Islet precursor cell (in vitro differentiated cells): ENCODE results near the gene ABLIM2.

Source experiments
- DNase-seq: peaks from one replicate; pipeline ENCODE4 v3.0.0-alpha.2; 2018

Gene ABLIM2

DNA sequence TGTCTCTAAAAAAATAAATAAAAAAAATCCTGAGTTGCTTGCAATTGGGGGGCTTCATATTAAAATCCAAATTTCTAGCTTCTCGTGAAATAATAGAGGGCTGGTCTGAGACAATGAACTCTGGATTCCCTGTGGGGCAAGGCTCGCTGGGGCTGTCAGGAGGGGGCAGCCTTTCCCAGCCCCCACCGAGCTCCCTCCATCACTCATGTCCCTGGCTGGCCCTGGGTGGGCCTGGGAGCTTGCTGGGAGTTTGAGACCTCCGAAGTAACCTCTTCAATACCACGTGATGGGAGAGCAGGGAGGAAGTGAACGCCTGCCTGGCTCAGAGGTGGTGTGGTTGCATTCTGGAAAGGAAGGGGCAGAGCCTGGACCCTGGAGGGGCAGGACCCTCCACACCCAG is 164.9 kb downstream of the ABLIM2 start:
- no peak for DNase-seq

DNA sequence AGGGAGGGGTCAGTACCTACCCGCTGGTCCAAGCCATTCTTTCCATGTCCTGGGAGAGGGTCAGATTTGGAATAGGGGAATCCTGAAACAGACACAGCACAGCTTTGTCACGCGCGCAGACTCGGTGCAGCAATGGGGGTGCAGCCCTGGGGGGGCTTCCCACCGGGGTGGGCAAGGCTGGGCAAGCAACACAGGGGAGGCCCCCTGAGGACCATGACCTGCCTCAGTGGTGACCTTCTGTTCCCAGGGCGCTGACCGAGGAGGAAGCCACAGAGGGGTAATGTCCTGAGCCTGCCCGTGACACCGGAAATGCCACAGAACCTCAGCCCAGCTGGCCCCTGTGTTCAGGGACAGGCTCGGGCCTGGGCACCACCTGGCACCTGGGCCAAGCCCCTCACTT is 165.8 kb downstream of the ABLIM2 start:
- no peak for DNase-seq

DNA sequence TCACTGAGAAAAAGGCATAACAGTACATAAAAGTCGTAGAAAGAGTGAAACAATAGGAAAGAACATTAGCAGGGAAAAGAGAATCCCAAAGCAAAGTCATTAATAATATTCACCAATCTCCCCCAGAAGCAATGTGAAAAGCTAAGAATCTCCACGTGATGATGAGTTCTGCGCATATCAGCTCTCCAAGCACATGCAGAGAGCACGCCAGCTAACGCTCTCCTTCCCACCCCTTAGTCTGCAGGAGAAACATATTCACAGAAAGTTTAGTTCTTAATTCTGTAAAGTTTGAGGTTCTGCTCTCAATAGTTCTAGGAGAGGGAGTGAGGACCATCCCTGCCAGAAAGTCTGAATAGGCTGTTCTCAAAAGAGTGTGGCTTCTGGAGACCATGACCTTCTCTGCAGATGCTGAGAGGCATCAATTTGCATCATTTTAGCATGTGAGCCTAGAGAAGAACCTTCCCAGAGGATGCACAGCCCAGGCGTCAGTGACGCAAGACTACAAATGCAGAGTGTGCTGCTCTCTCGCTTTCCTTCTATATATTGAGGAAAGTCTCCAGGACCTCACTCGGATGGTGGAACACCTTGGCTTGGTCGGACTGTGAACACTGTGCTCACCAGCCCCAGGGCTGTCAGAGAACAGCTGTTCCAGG is 167.7 kb downstream of the ABLIM2 start:
- no peak for DNase-seq

DNA sequence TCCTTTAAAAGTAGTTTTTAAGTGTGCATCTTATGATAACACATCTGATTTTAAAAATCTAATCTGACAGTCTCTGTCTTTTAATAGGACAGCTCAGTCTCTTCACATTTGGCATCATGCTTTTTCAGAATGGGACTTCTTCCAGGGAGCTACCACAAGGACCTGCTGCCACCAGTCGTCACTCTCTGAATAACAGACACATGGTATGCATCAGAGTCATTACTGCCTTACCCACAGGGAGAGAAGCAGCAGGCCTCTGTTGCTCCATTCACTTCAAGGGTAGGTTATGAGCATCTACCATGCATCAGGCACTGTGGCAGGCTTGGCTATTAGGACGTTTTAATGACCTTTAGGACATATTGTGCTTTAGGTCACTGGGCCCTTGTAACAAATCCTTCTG is 169.0 kb downstream of the ABLIM2 start:
- DNase-seq: no peak

DNA sequence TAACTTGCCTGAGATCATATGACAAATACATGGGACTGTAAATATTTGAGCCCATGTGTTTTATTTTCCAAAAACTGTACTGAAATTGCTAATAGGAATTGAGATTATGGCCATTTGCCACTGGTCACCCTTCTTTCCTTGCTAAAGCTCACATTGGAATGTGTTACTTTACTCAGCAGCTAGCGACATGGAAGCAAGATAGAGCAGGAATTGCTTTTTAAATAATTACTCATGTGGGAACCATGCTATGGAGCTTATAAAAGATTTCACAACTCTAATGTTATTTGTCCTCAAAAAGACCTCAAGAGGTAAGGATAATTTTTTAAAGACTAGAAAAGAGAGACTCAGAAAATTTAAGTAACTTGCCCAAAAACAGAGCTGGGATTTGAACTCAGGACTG is 170.2 kb downstream of the ABLIM2 start:
- DNase-seq: no peak

DNA sequence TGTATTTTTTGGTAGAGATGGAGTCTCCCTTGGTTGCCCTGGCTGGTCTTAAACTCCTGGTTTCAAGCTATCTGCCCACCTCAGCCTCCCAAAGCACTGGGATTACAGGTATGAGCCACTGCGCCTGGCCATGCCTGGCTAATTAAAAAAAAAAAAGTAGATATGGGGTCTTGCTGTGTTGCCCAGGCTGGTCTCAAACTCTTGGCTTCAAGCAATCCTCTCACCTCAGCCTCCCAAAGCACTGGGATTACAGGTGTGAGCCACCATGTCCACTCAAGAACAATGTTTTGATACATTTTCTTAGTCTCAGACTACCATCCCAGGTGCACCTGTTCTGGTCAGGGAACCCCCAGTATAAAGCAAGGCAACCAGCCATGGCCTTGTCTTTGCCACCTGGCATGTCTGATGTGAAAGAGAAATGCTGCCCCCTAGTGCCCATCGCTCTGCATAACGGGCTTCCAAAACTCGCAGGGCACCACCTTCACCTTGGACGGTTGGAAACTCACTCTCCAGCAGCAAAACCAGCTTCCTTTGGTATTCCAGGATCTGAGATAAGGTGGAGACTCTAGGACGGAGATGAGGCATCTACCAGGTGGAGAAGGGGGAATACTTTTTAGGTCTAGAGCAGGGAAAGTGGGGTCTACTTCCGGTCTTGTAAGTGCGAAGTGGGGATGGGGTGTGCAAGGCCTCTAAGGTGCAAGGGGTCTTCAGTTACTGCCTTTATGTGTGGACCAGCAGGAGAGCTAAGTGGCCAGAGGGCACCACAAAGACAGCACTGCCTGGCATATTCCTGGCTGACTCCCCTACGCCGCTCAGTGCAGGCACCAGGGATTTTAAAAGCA is 171.2 kb downstream of the ABLIM2 start:
- peak; percentile 87 for DNase-seq

DNA sequence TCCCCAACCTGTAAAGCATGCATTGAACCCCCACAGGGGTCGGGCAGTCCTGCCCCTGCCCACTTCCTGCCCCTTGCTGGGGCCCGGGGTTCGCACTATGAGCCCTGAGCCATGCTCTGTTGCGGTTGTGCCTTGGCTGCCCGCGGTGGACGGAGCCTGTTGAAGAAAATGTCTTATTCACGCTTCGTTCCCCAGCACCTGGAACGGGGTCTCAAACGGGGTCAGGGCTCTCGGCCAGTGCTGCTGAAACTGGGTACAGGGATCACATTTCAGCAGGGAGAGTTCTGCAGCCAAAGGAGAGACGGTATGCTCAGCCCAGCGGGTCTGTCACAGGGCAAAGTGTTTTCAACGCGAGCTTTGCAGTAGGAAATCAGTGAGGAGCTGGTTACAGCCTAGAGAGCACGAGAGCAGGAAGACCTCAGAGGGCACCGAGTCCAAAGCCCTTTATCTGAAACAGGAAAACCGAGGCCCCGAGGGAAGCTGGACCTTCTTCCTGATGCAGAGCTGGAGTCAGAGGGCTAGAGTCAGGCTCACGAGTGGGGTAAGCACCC is 172.6 kb downstream of the ABLIM2 start:
- no peak for DNase-seq

DNA sequence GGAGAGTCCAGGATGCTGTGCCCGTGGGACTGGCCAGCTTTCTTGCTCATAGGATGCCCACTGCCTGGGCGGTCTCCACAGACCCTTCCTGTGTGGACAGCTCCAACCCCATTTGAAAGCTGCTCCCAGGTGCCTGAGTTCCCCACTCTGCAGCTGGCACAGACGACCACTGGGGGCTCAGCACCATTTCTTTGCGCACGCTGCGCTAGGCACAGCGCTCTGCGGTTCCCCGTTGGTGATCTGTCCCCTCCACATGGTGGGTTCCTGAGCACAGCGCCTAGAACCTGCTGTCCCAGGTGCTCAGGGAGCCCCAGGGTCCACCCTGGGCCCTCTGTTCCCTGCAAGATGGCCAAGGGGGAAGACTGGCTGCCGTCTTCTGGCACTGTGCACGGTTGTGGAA is 173.5 kb downstream of the ABLIM2 start:
- DNase-seq: no peak

DNA sequence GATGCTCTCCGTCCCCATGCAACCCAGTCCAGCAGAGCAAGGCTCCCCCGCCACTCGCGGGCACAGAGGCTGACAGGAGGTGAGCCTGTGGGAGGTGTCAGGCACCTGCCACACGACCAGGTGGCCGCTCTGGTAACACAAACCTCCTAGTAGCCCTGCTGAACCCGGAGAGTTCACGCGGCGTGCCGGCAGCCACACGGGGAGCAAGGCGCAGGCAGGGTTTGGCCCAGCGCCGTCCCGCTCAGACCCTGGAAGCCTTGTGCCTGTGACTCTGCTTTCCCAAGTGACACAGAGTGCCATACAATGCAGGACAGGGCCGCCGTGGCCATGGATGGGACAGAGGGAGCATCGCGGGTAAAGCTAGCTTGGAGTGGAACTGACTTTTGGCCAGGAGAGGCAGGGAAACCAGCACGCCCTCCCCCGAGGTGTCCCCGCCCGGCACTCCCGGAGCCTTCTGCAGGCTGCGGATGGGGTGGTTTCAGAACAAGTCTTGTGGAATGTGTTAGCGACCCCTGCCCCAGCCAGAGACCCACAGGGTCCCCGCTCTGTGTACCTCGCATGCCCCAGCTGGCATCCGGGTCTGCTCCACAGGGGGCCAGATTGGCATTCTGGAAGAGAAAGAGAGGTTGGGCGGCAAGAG is 174.2 kb downstream of the ABLIM2 start:
- DNase-seq: no peak

DNA sequence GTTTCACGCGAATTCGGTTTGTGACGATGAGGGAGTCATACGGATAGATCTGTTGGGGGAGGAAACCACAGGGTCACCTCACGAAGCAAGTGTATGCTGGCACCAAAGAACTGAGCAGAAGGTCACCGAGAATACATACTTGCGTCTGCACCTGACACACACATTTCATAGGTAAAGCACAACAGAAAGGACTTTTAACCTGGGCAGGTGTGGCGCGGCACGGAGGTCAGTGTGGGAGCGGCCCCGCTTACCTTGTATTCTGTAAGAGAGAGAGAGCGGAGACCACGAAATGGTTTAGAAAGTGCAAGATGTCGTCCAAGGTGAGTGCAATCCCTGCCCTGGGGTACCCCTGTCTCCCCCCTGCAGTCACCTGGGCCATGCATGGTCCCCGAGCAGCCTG is 175.3 kb downstream of the ABLIM2 start:
- no peak for DNase-seq

DNA sequence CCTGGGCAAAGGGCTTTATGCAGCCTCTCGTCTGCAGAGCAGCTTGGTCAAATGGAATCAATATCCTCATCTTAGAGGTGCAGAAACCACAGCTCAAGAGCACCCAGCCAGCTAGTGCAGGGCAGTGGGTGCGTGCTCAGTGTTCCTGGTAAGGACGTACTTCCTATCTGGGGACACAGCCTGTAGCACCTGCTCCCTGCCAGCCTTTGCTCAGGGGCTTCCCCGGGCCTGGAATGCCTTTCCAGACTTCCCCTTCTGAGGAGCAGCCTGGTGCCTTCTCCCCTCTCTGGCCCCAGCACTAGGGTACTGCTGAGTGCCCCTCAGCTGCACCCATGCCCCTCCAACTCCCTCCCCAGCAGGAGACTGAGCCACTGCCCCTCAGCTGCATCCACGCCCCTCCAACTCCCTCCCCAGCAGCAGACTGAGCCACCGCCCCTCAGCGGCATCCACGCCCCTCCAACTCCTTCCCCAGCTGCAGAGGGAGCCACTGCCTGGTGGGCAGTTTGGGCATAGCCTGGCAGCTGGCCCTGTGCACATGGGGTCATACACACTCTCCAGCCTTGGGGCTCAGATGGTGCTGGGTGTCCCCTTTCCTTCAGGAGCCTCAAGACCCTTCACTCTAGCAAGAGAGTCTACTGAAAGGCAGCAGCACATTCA is 176.7 kb downstream of the ABLIM2 start:
- DNase-seq: no peak

DNA sequence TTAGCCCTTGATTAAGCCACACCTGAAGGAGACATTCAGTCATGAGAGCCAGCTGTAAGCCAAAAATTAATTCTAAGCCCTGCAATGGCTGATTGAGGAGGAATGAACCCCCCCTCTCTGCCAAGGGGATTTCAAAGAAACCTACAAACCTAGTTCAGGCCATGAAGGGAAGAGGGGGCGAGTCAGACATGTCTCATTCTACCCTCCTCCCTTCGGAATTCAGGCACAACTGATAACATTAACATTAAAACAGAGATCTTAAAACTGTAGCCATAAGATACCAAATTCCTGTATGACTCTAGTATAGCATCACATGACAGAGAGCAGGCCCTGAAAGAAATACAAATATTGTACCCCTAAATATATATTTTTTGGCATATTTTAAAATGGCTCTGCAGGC is 178.6 kb downstream of the ABLIM2 start:
- DNase-seq: no peak

DNA sequence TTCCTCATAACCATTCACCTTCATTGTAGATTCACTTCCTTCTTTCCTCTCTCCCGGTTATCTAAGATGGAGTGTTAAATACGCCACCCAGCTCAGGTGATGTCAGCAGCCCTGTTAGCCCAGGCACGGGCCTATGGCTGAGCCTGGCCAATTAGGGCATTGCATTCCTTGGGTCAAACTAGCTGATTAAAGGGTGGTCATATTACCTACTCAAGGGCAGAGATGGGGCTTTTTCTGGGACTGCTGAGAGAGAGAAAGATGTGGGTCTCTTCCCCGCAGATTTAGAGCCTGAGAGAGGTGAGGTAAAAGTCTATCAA is 179.0 kb downstream of the ABLIM2 start:
- peak; percentile 59 for DNase-seq

DNA sequence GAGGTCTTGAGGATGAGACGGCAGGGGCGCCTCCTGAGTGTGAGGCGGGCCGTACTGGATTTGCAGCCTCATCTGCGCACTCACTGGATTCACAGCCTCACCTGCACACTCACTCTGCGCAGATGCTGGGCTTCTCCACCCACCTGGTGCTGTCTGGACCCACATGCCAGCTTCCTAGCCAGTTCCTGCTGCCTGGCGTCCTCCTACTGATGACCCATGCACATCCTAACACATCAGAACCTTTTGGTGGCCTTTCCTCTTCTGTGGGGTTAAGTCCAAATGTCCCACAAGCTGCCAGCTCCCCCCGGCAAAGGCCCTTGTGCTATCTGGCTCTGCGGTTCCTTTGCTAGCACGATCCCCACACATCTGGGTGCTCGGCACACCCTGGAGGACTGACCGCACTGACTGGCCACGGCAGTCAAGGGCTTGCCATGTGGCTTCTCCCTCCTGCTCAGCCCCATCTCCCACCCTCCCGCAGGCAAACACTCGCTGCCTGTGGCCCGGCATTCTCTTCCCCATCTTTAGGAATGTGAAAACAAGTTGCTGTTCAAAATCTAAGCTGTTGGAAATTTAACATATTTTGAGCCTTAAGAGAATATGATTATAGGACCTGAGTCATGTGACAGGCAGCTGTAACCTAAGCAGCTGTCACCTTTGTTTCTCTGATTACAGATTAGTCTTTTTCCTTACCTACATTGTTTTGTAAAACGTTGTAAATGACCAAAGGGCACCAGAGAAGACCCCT is 179.5 kb downstream of the ABLIM2 start:
- DNase-seq: peak; percentile 65

DNA sequence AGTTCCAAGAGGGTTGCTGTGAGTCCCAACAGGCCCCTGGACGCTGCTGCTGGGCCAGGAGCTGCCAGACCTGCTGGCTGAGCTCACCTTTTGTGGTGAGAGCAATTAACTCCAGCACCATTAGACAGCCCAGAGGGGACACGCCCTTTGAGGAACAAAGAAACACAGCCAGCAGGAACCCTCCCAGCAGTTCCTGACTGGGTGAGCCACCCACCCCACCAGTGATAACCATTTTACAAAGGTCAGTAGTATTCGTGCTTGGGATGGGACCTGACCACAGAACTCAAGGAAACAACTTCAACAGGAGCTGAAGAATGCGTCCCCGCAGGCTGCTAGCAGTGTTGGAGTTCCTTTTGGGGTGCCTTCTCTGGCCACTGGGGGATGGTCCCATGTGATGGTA is 180.1 kb downstream of the ABLIM2 start:
- peak; percentile 94 for DNase-seq

DNA sequence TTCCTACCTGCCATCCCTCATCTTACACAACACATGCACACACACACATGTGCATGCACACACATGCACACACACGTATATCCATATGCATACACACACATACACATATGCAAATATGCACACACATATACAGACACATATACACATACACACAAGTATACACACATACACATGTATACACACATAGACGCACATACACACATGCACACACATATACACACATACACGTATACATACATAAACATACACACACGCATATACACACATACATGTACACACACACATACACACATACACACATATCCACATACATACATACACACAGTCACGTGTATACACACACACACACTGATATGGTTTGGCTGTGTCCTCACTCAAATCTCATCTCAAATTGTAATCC is 182.0 kb downstream of the ABLIM2 start:
- DNase-seq: no peak

DNA sequence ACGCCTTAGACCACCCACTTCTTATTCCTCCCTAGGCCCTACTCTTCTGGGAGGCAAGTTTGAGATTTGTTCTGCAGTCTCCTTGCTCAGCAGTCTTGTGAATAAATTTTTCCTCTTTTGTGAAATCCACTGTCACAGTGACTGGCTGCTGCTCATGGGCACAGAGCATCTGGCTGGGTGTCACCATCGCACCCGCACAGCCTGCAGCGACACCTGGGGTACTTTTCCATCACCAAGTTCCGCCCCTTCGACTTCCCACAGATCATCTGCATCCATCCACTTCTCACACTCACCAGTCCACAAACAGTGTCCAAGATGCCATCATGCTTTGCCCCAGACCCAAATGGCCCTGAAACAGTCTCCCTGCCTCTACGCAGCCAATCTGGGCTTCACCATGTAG is 182.6 kb downstream of the ABLIM2 start:
- no peak for DNase-seq

DNA sequence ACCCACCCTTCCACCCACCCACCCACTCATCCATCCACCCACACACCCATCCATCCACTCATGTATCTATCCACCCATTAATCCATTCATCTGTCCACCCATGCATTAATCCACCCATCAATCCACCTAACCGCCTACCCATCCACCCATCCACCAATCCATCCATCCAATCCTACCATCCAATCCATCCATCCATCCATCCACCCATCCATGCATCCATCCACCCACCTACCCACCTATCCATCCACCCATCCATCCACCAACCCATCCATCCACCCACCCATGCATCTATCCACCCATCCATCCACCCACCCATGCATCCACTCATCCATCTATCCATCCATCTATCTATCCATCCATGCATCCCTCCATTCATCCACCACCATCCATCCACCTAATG is 184.2 kb downstream of the ABLIM2 start:
- no peak for DNase-seq

DNA sequence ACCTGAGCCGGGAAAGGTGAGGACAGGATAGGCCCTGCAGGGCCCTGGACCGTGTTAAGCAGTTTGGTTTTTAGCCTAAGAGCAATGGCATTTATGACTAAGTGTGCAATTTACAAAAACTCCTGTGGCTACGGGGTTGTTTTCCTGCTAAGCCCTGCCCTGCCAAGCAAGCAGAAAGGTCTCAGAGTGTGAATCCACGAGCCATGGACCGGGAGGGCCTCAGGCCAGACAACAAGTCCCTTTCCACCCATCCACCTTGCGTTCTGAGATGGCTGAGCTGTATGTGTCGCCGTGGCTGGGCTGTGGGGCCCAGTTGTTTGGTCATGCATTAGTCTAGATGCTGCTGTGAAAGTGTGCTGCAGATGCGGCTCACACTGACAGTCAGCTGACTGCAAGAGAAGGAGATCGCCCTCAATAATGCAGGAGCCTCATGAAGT is 185.1 kb downstream of the ABLIM2 start:
- DNase-seq: peak; percentile 91

DNA sequence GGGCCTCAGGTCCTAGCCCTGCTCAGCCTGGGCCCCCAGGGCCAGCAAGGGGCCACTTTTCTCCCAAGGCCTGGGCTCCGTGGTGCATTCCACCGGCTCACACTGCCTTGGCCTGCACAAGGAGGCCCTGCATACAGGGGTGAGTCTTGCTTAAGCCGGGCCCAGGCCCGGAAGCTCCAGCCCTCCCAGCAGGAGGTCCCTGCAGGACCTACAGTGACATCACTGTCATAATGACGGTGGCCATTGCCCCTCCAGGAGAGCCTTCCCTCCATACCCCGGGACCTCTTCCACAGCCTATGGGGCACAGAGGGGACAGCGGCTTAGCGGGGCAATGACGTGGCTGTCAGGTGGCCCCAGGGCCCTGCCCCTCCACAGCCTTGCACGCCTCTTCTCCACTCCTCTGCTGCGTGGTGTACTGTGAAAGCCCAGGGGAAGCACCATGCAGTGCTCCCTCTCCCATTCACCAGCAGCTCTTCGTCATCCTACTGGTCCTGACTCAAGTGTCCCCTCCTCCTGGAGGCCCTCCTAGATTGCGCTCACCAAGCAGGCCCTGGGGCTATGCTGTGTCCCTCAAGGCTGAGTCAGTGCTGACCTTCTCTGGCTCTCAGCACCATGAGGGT is 186.6 kb downstream of the ABLIM2 start:
- DNase-seq: peak; percentile 93

DNA sequence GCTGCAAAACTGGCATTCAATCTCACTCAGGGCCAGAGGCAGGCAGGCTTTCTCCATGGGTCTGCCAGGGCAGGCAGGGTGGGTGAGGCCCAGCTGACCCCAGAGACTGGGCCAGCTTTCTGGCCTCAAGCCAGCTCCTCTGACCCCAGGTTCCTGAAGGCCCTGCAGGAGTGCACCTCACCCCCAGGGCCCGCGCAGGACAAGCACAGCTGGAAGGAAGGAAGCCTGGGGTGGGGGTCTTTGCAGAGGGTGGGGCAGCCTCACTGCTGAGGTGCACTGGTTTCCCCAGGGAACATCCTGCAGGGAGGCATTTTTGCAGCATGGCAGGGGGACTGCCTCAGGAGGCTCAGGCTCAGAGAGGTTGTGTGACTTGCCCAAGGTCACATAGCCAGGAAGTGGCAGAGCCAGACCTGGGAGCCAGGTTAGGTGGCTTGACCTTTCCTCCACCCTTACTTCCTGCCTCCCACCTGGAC is 187.4 kb downstream of the ABLIM2 start:
- peak; percentile 54 for DNase-seq

DNA sequence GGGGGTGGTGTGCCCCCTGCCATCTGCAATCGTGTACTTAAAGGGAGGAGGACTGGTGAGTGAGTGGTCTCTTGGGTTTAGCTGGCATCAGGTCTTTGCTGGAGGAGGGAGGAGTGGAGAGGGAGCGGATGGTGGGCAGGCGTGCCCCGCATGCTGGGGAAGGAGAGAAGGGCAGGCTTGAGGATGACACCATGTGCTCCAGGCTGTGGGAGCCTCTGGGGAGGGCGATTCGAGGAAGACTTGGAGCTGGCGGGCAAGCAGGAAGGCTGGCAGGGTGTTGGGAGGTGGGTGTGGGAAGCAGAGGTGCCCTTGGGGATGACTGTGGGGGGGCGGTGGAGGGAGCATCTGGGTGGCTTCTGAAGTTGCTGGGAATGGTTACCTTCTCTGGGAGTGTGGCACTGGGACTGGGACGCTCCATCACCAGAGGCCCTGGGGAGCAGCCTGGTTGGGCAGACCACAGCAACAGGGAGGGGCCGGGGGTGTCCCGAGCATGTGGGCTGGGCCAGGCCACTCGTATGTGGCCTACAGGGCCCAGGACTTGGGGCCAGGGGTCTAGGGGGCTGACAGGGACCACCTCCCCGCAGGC is 188.2 kb downstream of the ABLIM2 start:
- no peak for DNase-seq
